ENCODE results near the gene ZNF546.
"Not testable (repeated sequence)": the region's sequence is repeated elsewhere in the genome, so short reads cannot be mapped to it uniquely, and the experiment has no call there.

Gene ZNF546

DNA sequence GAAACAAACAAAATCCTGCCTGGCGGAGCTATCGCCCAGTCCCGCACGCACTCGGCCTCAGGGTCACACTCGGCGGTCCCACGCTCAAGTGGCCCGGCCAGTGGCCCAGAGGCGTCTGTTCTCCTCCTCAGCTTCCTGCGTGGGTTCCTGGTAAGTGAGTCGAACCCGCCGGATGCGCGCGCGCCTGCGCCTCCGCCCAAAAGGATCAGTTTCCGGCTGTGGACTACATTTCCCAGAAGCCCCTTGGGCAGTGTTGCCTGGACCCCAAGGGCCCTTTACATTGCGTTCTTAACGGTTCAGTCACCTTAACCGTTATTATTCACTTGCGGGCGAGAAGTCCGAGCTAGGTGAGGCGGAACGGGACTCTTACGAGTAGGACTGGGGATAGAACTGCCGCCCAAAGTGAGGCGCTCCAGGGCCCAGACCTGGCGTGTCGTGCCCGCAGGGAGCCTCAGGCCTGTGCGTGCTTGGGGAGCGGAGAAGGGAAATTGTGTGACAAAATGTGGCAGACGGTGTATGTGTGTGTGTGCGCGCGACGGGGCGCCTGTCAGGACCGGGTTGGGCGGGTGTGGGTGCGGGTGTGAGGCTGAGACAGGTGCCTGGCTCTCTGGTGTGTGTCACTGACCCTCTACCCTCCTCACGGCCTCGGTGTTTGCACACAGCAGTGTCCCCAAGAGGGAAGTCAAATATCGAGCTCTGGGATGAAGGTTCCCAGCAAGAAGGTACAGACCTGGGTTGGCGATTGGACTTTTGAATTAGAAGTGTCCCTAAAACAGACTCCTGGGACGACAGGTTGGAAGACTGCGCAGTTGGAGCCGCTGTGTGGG is at the start of gene ZNF546:
Gene ZNF546, plus strand, starts transcription at position 250 of the 827 bp plus-strand sequence. CDS start 1,267 bp downstream, outside the sequence.
- H3K9me3 ChIP-seq (ENCODE audit: low read depth, low read length) = no peaks in the 10 kb centered on the region
- peak; percentile 48 for DNase-seq (ENCODE audit: low read depth, low spot score)
- peak within 1 kb of the TSS; percentile 87 for H3K9ac ChIP-seq (ENCODE audit: insufficient read length)
- no peaks in the 10 kb centered on the region for H3K36me3 ChIP-seq (ENCODE audit: insufficient read depth, low read length)
- peak within 1 kb of the TSS; percentile 95 for H3K4me3 ChIP-seq
- no peak for TF ChIP-seq FOXP2 (optimal IDR thresholded peaks at IDR 0.05; ENCODE audit: control extremely low read depth, extremely low read length, insufficient read depth)
- TF ChIP-seq EZH2 (IDR thresholded peaks at IDR 0.05) = no peak
- TF ChIP-seq POLR2AphosphoS5 (IDR thresholded peaks at IDR 0.05; ENCODE audit: borderline replicate concordance, low read depth, low read length) = peak; percentile 98
- H3K27ac ChIP-seq = peak within 1 kb of the TSS; percentile 52

DNA sequence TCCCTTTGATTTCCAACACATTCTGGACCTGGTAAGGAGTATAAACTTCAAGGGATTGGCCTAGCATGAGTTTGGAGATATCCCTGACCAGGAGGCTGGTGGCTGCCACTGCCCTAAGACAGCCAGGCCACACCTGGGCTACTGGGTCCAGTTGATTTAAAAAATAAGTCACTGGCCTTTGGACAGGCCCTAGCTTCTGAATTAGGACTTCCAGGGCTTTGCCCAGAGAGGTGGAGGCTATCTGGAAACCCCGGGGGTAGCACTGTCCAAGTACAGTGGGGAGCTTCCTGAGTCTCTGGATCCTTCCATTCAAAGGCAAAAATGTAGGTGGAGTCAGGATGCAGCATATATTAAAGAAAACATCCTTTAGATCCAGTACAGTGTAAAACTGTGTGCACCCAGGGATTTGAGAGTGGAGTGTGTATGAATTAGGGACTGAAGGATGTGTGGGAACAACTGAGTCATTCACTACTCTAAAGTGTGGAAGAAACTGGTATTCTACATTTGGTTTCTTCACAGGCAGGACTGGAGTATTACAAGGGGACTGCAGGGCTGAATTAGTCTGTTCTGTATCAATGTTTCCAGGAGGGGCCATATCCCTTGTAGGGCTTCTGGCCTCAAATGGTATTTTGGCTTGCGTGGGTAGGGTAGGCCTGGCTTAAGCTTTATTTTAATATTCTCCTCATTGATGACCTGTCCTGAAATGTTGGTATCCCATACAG is 47.7 kb upstream of the ZNF546 start:
- Histone ChIP-seq H3K9ac (ENCODE audit: insufficient read length) (no peak overlapping the region), H3K27ac (no peak overlapping the region), H3K9me3 (ENCODE audit: low read depth, low read length) (no peaks in the 10 kb centered on the region), H3K4me3 (no peak overlapping the region), H3K36me3 (ENCODE audit: insufficient read depth, low read length) (no peaks in the 10 kb centered on the region)
- DNase-seq (ENCODE audit: low read depth, low spot score) = no peak
- TF ChIP-seq EZH2 (IDR thresholded peaks at IDR 0.05) (no peak), FOXP2 (optimal IDR thresholded peaks at IDR 0.05; ENCODE audit: control extremely low read depth, extremely low read length, insufficient read depth) (no peak), POLR2AphosphoS5 (IDR thresholded peaks at IDR 0.05; ENCODE audit: borderline replicate concordance, low read depth, low read length) (no peak)

DNA sequence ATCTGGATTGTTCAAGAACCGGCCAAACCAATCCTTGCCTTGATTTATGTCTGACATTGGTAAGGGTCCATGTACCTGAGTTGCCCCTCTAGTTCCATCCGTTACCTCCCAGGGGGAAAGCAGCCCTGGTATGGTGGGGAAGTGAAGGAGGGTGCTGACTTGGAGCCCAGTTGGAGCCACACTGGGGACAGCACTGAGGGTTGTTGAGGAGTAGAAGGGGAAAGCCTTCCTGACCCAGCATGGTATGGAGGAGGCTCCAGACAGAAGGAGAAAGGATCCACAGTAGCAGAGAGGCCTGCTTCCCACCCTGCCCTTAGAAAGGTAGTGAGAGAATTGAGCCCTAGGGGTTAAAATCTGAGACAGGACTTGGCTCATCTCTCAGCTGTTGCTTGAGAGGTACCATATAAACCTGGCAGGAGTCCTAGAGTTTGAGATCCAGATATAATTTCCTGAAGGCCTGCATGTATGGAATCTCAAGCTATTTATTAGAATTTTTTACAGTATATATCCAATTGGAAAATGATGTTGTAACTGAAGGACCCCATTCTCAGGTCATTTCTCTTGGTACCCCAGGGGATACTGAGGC is 45.7 kb upstream of the ZNF546 start:
- Histone ChIP-seq H3K36me3 (ENCODE audit: insufficient read depth, low read length) (no peaks in the 10 kb centered on the region), H3K4me3 (no peak overlapping the region), H3K27ac (0 out of 2 replicates have a peak overlapping the region, but pooled peaks have one; percentile 2), H3K9ac (ENCODE audit: insufficient read length) (no peak overlapping the region), H3K9me3 (ENCODE audit: low read depth, low read length) (no peaks in the 10 kb centered on the region)
- DNase-seq (ENCODE audit: low read depth, low spot score) = no peak
- TF ChIP-seq FOXP2 (optimal IDR thresholded peaks at IDR 0.05; ENCODE audit: control extremely low read depth, extremely low read length, insufficient read depth) = no peak
- no peak for TF ChIP-seq POLR2AphosphoS5 (IDR thresholded peaks at IDR 0.05; ENCODE audit: borderline replicate concordance, low read depth, low read length)
- no peak for TF ChIP-seq EZH2 (IDR thresholded peaks at IDR 0.05)

DNA sequence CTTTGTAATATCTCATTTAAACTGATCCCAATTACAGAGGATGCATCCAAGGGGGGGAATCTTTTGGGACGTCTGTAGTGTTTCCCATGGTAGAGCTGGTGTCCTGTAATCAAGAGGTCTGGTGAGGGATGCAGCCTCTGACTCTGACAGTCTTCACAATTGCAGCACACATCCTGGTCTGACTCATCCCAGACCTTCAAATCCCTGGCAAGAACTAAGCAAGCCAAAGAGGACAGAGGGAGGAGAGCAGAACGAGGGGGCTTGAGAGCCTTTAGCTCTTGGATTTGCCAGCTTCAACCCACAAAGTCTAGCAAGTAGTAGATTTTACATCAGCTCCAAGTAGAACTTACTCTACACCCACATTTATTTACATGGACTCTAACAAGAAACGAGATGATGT is 45.2 kb upstream of the ZNF546 start:
- TF ChIP-seq EZH2 (IDR thresholded peaks at IDR 0.05) = no peak
- Histone ChIP-seq H3K9me3 (ENCODE audit: low read depth, low read length) (no peaks in the 10 kb centered on the region), H3K36me3 (ENCODE audit: insufficient read depth, low read length) (no peaks in the 10 kb centered on the region), H3K27ac (peak overlapping the region; percentile 94; the same call in 1 of the 2 replicates), H3K9ac (ENCODE audit: insufficient read length) (no peak overlapping the region), H3K4me3 (peak overlapping the region; percentile 47; the same call in 1 of the 2 replicates)
- no peak for DNase-seq (ENCODE audit: low read depth, low spot score)

DNA sequence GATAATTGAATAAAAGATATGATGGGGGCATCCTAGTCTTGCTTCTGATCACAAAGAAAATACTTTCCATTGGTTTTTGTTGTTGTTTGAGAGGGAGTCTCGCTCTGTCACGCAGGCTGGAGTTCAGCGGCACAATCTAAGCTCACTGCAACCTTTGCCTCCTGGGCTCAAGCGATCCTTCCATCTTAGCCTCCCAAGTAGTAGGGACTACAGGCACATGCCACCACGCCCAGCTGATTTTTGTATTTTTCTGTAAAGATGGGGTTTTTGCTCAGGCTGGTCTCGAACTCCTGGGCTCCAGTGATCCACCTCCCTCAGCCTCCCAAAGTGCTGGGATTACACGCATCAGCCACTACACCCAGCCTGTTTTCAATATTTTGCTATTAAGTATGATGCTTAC is 42.9 kb upstream of the ZNF546 start:
- Histone ChIP-seq H3K36me3 (ENCODE audit: insufficient read depth, low read length) (no peaks in the 10 kb centered on the region), H3K4me3 (peak overlapping the region; percentile 53), H3K9ac (ENCODE audit: insufficient read length) (no peak overlapping the region), H3K27ac (peak overlapping the region; percentile 97), H3K9me3 (ENCODE audit: low read depth, low read length) (no peaks in the 10 kb centered on the region)
- no peak for DNase-seq (ENCODE audit: low read depth, low spot score)
- TF ChIP-seq EZH2 (IDR thresholded peaks at IDR 0.05) (no peak), FOXP2 (optimal IDR thresholded peaks at IDR 0.05; ENCODE audit: control extremely low read depth, extremely low read length, insufficient read depth) (no peak), POLR2AphosphoS5 (IDR thresholded peaks at IDR 0.05; ENCODE audit: borderline replicate concordance, low read depth, low read length) (no peak)

DNA sequence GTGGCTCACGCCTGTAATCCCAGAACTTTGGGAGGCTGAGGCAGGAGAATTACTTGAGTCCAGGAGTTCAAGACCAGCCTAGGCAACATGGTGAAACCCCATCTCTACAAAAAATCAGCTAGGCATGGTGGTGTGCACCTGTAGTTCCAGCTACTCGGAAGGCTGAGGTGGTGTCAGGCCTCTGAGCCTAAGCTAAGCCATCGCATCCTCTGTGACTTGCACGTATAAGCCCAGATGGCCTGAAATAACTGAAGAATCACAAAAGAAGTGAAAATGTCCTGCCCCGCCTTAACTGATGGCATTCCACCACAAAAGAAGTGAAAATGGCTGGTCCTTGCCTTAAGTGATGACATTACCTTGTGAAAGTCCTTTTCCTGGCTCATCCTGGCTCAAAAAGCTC is 39.0 kb upstream of the ZNF546 start:
- H3K4me3 ChIP-seq; H3K36me3 ChIP-seq (ENCODE audit: insufficient read depth, low read length); H3K9me3 ChIP-seq (ENCODE audit: low read depth, low read length); H3K27ac ChIP-seq; DNase-seq (ENCODE audit: low read depth, low spot score); H3K9ac ChIP-seq (ENCODE audit: insufficient read length): not testable (repeated sequence)

DNA sequence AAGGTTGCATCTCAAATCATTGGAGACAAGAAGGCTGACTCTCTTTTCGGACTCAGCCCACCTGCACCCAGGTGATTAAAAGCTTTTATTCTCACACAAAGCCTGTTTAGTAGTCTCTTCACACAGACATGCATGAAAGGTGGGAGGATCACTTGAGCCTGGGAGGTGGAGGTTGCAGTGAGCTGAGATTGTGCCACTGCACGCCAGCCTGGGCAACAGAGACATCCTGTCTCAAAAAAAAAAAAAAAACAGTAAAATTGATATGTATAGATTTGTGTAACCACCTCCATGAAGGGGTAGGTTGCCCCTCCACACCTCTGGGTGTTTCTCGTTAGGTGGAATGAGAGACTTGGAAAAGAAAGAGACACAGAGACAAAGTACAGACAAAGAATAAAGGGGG is 37.9 kb upstream of the ZNF546 start:
- DNase-seq (ENCODE audit: low read depth, low spot score); H3K27ac ChIP-seq; H3K9ac ChIP-seq (ENCODE audit: insufficient read length); H3K4me3 ChIP-seq; H3K36me3 ChIP-seq (ENCODE audit: insufficient read depth, low read length); H3K9me3 ChIP-seq (ENCODE audit: low read depth, low read length): not testable (repeated sequence)

DNA sequence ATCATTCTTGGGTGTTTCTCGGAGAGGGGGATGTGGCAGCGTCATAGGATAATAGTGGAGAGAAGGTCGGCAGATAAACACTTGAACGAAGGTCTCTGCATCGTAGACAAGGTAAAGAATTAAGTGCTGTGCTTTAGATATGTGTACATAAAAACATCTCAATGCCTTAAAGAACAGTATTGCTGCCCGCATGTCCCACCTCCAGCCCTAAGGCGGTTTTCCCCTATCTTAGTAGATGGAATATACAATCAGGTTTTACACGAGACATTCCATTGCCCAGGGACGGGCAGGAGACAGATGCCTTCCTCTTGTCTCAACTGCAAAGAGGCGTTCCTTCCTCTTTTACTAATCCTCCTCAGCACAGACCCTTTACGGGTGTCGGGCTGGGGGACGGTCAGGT is 37.5 kb upstream of the ZNF546 start:
- DNase-seq (ENCODE audit: low read depth, low spot score); H3K9ac ChIP-seq (ENCODE audit: insufficient read length); H3K36me3 ChIP-seq (ENCODE audit: insufficient read depth, low read length); H3K27ac ChIP-seq; H3K9me3 ChIP-seq (ENCODE audit: low read depth, low read length); H3K4me3 ChIP-seq: not testable (repeated sequence)

DNA sequence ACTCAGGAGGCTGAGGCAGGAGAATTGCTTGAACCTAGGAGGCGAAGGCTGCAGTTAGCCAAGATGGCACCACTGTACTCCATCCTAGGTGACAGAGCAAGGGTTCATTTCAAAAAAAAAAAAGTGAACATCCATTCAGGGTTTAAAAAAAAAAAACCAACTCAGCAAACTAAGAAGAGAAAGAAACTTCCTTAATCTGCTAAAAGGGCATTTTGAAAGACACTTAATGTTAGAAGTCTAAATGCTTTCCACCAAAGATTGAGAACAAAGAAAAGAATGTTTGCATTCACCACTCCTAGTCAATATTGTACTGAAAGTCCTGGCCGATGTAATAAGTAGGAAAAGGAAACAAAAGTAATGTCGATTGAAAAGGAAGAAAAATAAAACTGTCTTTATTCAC is 33.0 kb upstream of the ZNF546 start:
- no peak overlapping the region for H3K4me3 ChIP-seq
- H3K9ac ChIP-seq (ENCODE audit: insufficient read length) = no peak overlapping the region
- H3K9me3 ChIP-seq (ENCODE audit: low read depth, low read length) = 0 out of 2 replicates have a peak, but pooled peaks cover 5% of the 10 kb centered on the region
- DNase-seq (ENCODE audit: low read depth, low spot score) = no peak
- TF ChIP-seq POLR2AphosphoS5 (IDR thresholded peaks at IDR 0.05; ENCODE audit: borderline replicate concordance, low read depth, low read length) = no peak
- no peak for TF ChIP-seq EZH2 (IDR thresholded peaks at IDR 0.05)
- H3K36me3 ChIP-seq (ENCODE audit: insufficient read depth, low read length) = no peaks in the 10 kb centered on the region
- H3K27ac ChIP-seq = peak overlapping the region; percentile 71

All from SK-N-MC (cell line).